C4-2B (cell line): ENCODE results near the gene VPS8.
A peak's percentile ranks its signal among the peaks of the same experiment; 100 is the strongest.

ENCODE experiments used
- H3K27ac ChIP-seq: fragments of 450-650 bp; 2 replicates; pipeline ENCODE4 v1.5.1; 2017
- ZFX ChIP-seq: fragments of 450-650 bp; IDR thresholded peaks from 2 replicates; pipeline ENCODE4 v1.6.1; 2017
- TF ChIP-seq, protein P1 (sequence below): fragments of 450-650 bp; conservative IDR thresholded peaks from 2 replicates; pipeline ENCODE4 v1.5.1; 2017; ENCODE audit warnings: mild to moderate bottlenecking

Gene VPS8

GRCh38 chr3:185070491-185071286 lies 258.7 kb downstream of the VPS8 start:
- H3K27ac ChIP-seq, result no peak overlapping the region
- TF ChIP-seq, protein P1, sequence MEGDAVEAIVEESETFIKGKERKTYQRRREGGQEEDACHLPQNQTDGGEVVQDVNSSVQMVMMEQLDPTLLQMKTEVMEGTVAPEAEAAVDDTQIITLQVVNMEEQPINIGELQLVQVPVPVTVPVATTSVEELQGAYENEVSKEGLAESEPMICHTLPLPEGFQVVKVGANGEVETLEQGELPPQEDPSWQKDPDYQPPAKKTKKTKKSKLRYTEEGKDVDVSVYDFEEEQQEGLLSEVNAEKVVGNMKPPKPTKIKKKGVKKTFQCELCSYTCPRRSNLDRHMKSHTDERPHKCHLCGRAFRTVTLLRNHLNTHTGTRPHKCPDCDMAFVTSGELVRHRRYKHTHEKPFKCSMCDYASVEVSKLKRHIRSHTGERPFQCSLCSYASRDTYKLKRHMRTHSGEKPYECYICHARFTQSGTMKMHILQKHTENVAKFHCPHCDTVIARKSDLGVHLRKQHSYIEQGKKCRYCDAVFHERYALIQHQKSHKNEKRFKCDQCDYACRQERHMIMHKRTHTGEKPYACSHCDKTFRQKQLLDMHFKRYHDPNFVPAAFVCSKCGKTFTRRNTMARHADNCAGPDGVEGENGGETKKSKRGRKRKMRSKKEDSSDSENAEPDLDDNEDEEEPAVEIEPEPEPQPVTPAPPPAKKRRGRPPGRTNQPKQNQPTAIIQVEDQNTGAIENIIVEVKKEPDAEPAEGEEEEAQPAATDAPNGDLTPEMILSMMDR, result peak; percentile 52
- no peak for TF ChIP-seq ZFX

GRCh38 chr3:185071287-185071800 lies 259.4 kb downstream of the VPS8 start:
- H3K27ac ChIP-seq, result no peak overlapping the region
- TF ChIP-seq ZFX, result no peak

- no peak for TF ChIP-seq ZFX
- TF ChIP-seq, protein P1, result no peak
- H3K27ac ChIP-seq, result no peak overlapping the region
Measured at GRCh38 chr3:185075547-185075946, 263.6 kb downstream of the VPS8 start.

DNA sequence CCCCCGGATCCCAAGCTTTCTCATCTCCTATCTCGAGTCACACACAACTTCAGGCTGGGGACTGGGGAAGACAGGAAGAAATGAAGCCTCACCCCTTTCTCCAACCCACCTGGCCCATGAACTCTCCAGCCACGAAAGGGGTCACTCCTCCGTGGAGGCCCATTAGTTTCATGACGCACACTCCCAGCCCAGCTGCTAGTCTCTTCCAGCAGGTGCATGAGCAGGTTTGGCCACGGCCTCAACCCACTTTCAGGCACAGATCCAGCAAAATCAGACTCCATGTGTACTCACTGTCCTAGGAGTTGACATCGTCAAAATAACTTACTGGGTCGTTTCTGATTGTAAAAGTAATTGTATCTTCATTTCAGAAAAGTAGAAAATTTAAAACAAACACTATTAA lies 264.3 kb downstream of the VPS8 start:
- no peak overlapping the region for H3K27ac ChIP-seq
- TF ChIP-seq, protein P1, result no peak
- no peak for TF ChIP-seq ZFX

GRCh38 chr3:185079625-185080024 lies 267.7 kb downstream of the VPS8 start:
- no peak for TF ChIP-seq ZFX
- TF ChIP-seq, protein P1, result no peak
- H3K27ac ChIP-seq, result no peak overlapping the region

GRCh38 chr3:185081521-185081920 lies 269.6 kb downstream of the VPS8 start:
- H3K27ac ChIP-seq, result no peak overlapping the region
- TF ChIP-seq, protein P1, result no peak
- TF ChIP-seq ZFX, result no peak

GRCh38 chr3:185082149-185082548 lies 270.2 kb downstream of the VPS8 start:
- no peak overlapping the region for H3K27ac ChIP-seq

More at GRCh38 chr3:185082149-185082548, 270.2 kb downstream of the VPS8 start:
- TF ChIP-seq, protein P1, result no peak
- no peak for TF ChIP-seq ZFX
